ENCODE data around the gene HS3ST1.

DNA sequence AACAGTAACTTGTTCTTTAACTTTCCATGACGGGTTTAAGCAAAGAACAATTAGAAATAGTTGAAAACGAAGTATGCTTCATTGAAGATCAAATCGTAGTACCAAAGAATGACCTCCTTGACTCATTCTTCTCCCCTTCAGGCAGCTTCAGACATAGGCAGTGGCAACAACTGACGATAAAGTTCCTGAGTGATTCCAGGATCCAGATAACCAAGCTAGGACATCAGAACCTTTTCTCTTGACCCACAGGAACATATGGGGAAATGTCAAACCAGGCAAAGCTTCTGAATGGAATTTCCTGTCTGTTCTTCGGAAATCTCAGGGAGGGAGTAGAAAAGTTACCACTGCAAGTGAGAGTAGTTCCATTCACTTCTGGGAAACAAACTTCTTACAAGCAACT lies 74.2 kb downstream of the HS3ST1 start:
- TF ChIP-seq POLR2A (IDR thresholded peaks at IDR 0.05) (no peak), CTCF (IDR thresholded peaks at IDR 0.05) (no peak)
